RWPE2 (cell line): ENCODE data around the gene MAP2K1.

Source experiments
- ATAC-seq: fragments of 200-7000 bp; cut with Tn5 transposase; 3 replicates; pipeline ENCODE4 v1.9.1; 2021; ENCODE audit warnings: low read depth
- DNase-seq: peaks from one replicate; pipeline ENCODE4 v3.0.0-alpha.2; 2020; ENCODE audit warnings: low spot score
- H3K27ac ChIP-seq: fragments of 450-650 bp; 2 replicates; pipeline ENCODE4 v1.5.1; 2017; ENCODE audit warnings: mild to moderate bottlenecking; ENCODE audit not compliant: poor library complexity, severe bottlenecking
- H3K27me3 ChIP-seq: fragments of 250-450 bp; sonication (Bioruptor Pico); 2 replicates; pipeline ENCODE4 v1.5.1; 2021; ENCODE audit warnings: mild to moderate bottlenecking, moderate library complexity; ENCODE audit not compliant: insufficient read depth, poor library complexity, severe bottlenecking
- H3K36me3 ChIP-seq: fragments of 250-450 bp; sonication (Bioruptor Pico); 2 replicates; pipeline ENCODE4 v1.5.1; 2020; ENCODE audit warnings: low read depth, mild to moderate bottlenecking, moderate library complexity
- H3K4me1 ChIP-seq: fragments of 250-450 bp; sonication (Bioruptor Pico); 2 replicates; pipeline ENCODE4 v1.5.1; 2021; ENCODE audit warnings: mild to moderate bottlenecking, moderate library complexity; ENCODE audit not compliant: insufficient read depth, poor library complexity, severe bottlenecking
- H3K4me3 ChIP-seq: fragments of 250-450 bp; sonication (Bioruptor Pico); 2 replicates; pipeline ENCODE4 v1.5.1; 2021; ENCODE audit warnings: mild to moderate bottlenecking, moderate library complexity; ENCODE audit not compliant: severe bottlenecking
- H3K9me3 ChIP-seq: fragments of 250-450 bp; sonication (Bioruptor Pico); 2 replicates; pipeline ENCODE4 v1.5.1; 2021; ENCODE audit warnings: mild to moderate bottlenecking, moderate library complexity; ENCODE audit not compliant: severe bottlenecking
- TF ChIP-seq, protein P1 (sequence below): fragments of 450-650 bp; IDR thresholded peaks from one replicate; pipeline ENCODE4 v1.5.1; 2017; ENCODE audit warnings: mild to moderate bottlenecking, moderate library complexity; ENCODE audit not compliant: poor library complexity, severe bottlenecking

MAP2K1 gene

DNA sequence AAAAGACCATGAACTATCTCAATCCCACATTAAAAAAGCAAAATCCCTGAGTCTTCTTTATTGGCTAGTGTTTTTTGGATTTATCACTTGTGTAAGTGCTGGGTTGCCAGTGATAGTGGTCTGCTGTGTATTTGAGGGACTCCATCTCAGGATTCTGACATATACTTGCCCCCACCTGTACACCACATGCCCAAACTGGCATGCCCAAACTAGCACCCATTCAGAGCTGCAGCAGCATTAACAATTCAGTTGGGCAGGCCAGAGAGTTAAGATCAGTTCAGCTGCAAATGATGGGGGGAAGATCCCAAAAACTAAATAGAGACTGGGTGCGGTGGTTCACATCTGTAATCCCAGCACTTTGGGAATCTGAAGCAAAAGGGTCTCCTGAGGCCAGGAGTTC lies 23.9 kb upstream of the MAP2K1 start:
- Histone ChIP-seq H3K9me3 (no peaks in the 10 kb centered on the region), H3K4me1 (peaks cover 17% of the 10 kb centered on the region), H3K27ac (no peak overlapping the region), H3K4me3 (no peak overlapping the region), H3K27me3 (no peaks in the 10 kb centered on the region), H3K36me3 (no peaks in the 10 kb centered on the region)
- DNase-seq (no peak), ATAC-seq (no peak)
- TF ChIP-seq, protein P1, sequence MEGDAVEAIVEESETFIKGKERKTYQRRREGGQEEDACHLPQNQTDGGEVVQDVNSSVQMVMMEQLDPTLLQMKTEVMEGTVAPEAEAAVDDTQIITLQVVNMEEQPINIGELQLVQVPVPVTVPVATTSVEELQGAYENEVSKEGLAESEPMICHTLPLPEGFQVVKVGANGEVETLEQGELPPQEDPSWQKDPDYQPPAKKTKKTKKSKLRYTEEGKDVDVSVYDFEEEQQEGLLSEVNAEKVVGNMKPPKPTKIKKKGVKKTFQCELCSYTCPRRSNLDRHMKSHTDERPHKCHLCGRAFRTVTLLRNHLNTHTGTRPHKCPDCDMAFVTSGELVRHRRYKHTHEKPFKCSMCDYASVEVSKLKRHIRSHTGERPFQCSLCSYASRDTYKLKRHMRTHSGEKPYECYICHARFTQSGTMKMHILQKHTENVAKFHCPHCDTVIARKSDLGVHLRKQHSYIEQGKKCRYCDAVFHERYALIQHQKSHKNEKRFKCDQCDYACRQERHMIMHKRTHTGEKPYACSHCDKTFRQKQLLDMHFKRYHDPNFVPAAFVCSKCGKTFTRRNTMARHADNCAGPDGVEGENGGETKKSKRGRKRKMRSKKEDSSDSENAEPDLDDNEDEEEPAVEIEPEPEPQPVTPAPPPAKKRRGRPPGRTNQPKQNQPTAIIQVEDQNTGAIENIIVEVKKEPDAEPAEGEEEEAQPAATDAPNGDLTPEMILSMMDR = no peak

GRCh38 chr15:66364944-66365528 lies 21.7 kb upstream of the MAP2K1 start:
- peaks cover 13% of the 10 kb centered on the region for H3K4me1 ChIP-seq
- H3K27ac ChIP-seq = no peak overlapping the region
- no peak overlapping the region for H3K4me3 ChIP-seq
- H3K36me3 ChIP-seq = no peaks in the 10 kb centered on the region
- H3K27me3 ChIP-seq = no peaks in the 10 kb centered on the region
- ATAC-seq (no peak), DNase-seq (no peak)
- TF ChIP-seq, protein P1 = no peak
- no peaks in the 10 kb centered on the region for H3K9me3 ChIP-seq

GRCh38 chr15:66369773-66370651 lies 16.7 kb upstream of the MAP2K1 start:
- ATAC-seq (peak; percentile 56), DNase-seq (no peak)
- Histone ChIP-seq H3K27ac (peak overlapping the region; percentile 53), H3K4me1 (peaks cover 24% of the 10 kb centered on the region), H3K9me3 (peaks cover 5% of the 10 kb centered on the region), H3K27me3 (no peaks in the 10 kb centered on the region), H3K36me3 (no peaks in the 10 kb centered on the region), H3K4me3 (no peak overlapping the region)
- TF ChIP-seq, protein P1 = no peak

DNA sequence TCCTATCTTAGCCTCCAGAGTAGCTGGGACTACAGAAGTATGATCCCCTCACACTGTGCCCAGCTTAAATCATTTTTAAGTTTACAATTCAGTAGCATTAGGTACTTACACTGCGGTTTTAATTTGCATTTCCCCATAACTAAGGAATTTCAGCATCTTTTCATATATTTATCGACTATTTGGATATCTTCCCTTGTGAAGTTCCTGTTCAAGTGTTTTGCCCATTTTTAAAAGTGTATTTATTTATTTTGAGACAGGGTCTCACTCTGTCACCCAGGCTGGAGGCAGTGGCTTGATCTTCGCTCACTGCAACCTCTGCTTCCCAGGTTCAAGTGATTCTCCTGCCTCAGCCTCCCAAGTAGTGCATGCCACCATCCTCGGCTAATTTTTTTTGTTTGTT lies 12.5 kb upstream of the MAP2K1 start:
- Histone ChIP-seq H3K36me3 (no peaks in the 10 kb centered on the region), H3K4me3 (no peak overlapping the region), H3K4me1 (peaks cover 22% of the 10 kb centered on the region), H3K9me3 (peaks cover 5% of the 10 kb centered on the region), H3K27me3 (no peaks in the 10 kb centered on the region), H3K27ac (no peak overlapping the region)
- DNase-seq = no peak
- ATAC-seq = no peak
- TF ChIP-seq, protein P1 = no peak
